NCI-H1436 treated with DMSO at 0.1 percent for 48 hours (cell line): ENCODE measurements around the gene CNTN1.
"Not testable (repeated sequence)": the region's sequence is repeated elsewhere in the genome, so short reads cannot be mapped to it uniquely, and the experiment has no call there.

Source experiments
- DNase-seq: peaks from one replicate; lab custom pipeline; 2025; lab: John Stamatoyannopoulos, UW

CNTN1 gene

DNA sequence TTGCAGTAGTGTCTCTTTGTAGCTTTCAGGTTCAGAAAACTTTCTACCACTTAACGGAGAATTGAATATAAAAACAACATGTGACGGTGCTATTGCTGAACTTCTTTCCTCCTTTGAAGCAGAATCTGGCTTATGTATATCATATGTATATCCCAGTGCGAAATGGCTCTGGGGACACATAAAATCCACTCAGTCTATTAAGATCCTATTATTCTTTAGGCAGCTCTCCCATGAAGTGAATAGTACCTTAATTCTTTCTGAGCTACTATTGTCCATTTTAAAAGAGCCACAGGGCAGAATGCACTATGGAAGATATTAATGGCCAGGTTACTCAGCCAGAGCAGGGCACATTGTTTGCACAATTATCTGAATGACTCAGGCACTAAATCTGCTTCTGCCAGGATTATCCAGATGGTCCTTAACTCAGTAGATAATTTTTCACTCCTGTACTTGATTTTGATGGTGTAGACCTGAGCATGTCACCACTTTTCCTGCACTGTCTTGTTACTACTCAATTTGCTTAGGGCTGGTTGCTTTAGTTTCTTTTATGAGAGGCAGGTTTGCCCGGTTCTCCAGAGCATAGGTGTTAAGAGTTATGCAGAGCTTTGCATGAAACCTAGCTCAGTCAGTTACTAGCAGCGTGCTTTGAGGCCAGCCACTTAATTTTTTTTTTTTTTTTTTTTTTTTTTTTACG is 5.5 kb downstream of the CNTN1 start:
- no peak for DNase-seq

DNA sequence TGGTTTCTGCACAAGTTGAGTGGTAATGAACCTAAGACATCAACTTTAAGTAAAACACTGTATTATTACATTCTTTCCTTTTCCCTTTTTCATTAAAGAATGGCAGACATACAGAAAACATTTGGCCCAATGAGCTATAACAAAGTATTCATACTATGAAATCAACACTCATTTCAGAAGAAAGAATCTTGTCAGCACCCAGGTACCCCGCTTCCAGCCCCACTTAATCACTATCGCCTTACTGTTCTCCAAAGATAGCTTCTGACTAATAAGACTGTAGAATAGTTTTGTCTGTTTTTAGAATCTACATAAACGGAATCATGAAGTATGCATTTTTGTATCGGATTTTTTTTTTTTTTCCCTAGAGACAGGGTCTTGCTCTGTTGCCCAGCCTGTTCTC is 9.5 kb downstream of the CNTN1 start:
- no peak for DNase-seq

DNA sequence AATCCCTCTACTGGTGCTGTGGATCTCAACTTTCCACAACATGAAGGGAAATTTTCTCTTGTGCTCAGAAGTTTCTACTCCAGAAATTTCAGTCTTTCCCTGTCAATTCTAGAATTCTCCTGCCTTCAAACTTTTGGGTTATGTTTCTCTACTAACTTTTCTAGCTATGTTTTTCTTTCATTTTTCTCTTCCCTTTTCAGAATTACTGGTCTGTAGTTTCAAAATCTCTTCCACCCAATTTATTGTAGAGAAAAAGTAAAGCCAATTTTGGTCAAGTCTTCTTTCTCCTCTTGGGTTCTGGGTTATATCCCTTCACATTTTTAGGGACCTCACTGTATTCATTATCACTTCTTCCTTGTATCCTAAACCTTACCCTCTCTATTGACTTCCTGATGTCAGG is 18.9 kb downstream of the CNTN1 start:
- no peak for DNase-seq

DNA sequence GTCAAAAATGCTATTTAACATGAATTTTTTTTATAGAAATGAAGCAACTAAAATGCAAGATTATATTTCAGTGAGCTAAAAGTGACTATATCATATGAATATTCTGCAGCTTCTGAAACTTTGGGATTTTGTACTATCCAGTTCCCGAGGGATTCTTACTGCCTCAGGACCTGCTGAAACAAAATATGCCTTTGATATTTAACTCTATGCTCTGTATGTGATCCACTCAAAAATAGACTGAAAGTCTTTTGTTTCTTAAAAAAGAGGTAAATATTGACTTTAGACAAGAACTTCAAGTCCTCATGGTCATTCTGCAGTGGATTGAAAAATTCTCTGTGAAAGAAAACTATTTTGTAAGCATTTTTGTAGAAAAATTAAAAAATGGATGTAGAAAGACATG is 22.4 kb downstream of the CNTN1 start:
- DNase-seq, result no peak

DNA sequence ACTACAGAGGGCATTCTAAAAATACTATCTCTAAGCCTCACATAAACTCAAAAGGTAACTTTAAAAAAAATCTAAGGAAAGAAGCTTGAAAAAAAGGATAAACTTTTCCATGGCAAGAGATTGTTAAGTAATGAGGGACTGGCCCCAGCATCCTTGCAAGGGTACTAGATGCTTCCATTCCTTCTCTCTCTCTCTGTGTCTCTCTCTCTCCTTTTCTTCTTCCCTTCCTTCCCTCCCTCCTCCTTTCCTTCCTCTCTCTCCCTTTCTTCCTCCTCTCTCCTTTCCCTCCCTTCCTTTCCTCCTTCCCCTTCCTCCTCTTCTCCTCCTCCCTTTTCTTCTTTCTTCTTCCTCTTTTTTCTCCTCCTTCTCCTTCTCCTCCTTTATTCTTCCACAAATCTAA is 23.8 kb downstream of the CNTN1 start:
- no peak for DNase-seq

DNA sequence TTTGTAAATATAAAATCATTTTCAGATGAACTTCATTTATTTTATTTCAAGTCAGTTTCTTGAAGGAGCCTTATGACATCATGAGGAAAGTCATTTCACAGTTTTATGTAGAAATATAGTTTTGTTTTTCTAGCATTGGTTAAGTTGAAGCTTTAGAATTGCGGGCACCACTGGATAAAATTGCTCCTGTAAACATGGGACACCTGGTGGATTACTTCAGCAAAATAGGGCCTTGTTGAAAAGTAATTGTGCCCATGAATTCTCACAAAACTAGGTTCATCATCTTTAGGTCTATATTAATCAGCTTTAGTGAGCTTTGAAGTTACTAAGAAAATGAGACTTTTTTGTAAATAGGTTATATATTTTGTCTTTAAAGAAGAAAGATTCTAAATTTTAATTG is 25.3 kb downstream of the CNTN1 start:
- no peak for DNase-seq

DNA sequence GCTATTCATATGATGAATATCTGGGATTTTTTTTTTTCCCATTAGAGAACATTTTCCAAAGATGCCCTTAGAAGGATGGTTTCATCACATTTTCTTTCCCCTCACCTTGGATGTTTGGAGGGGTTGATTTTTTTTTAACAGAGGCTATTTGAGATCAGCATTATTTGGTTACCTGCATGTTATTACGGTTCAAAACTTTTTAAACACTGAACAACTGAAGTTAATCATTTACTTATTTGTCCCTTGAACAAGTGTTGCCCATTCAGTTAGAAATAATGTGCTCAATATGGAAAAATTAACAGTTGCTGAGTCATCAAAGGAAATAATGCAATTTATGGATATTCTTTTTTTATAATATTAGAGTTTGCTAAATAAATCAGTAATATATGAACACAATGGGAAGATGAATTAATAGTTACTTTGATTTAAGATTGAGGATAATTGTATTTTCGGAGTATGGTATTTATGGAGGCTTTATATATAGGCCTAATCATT is 26.7 kb downstream of the CNTN1 start:
- DNase-seq, result no peak

DNA sequence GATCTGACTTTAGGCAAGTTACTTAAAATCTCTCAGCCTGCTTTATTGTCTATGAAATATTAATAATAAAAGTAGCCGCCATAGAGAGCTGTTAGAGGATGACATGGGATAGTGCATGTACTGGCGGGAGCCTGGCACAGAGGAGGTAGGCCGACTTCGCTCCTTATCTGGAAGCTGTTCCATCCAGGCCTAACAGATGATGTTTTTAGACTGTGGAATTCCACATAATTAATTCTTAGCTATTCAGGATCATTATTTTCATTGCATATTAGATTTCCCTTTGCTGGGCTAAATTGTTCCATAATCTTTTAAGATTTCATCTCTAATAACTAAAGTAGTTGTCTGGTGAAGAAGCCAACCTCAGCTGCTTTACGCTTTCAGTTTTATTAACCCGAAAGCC is 30.8 kb downstream of the CNTN1 start:
- no peak for DNase-seq

DNA sequence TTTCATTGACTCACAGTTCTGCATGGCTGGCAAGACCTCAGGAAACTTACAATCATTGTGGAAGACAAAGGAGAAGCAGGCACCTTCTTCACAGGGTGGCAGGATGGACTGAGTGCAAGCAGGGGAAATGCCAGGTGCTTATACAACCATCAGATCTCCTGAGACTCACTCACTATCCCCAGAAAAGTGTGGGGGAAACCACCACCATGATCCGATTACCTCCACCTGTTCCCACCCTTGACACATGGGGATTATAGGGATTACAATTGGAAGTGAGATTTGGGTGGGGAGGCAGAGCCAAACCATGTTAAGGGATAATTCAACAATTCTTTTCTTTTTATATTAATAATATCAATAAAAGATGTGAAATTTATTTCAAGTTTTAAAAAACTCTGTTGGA is 34.1 kb downstream of the CNTN1 start:
- no peak for DNase-seq

DNA sequence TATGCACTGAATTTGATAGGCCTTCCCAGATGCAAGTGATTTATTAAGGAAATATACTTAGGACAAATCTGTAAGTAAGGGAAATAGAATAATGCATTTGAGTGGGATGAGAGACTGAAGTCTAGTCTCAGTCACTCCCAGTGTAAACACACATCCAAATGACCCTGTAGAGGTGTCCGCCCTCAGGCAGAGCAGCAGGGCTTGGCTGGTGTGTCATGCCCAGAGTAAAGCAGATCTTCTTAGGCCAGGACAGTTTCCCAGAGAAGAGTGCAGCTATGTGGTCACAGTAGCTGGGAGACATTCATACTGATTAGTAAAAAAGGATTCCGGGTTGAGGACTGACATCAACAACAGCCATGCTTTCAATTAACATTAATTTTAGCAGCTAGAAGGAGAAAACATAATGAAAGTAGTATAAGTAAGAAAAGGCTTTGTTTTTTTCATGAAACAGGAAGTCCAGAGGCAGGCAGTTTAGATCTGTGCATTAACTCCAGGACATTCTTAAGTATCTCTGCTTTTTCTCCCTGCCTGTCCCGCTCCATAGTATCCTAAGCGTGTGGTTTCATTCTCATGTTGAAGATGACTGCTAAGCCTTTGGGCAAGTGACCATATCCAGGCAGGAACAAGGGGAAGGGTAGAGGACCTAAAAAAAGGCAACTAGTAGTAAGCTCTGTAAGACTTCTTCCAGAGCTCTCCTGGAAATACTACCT is 35.7 kb downstream of the CNTN1 start:
- no peak for DNase-seq

DNA sequence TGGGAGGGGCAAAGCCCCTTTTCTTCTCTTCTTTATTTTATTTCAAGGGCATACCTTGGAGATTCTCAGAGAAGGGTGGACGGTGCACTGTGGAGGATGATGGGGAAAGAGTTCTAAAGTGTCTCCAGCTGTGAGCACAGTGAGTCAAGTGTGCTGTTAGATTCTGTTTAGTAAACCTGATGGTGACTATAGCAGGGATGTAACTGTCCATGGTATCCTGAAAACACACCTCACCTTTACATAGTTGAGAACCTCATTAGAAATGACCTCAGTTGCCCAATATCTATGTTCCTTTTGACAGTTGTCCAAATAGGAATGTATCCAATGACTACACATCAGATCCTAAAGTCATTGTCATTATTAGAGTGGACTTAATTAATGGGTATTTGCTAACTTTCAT is 38.0 kb downstream of the CNTN1 start:
- DNase-seq, result no peak

DNA sequence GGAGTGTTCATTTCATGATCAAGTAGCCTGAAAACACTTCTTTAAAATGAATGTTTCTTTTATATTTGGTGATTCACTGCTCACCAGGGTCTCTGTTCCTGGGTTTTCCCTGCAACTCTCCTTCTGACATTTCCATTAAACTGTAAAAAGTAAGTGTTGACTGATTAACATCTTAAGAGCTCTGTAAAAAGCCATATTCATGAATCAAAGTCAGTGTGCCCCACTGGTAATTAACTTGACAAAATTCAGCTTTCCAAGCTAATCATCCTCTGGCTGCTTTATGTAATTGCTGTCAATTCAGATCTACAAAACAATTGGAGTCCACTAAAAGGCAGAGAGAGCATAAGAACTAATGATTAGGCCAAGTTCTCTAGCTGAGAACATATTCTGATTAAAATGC is 41.6 kb downstream of the CNTN1 start:
- no peak for DNase-seq

DNA sequence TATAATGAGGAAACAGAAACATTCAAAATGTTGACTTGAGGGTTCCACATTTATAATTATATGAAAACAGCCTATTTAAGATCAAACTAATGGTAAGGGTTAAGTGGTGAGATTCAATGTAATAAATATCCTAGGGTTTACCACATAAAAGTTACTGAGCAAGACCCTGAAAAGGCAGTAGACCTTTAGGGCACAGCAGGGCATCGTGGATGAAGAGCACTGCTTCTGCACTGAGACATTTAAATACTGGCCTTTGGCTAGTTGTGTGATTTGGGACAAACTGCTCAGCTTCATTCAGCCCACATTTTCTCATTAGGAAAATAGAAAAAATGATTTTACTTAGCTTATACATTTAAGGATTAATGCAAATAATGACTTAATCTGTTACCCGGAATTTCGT is 42.0 kb downstream of the CNTN1 start:
- DNase-seq, result no peak

DNA sequence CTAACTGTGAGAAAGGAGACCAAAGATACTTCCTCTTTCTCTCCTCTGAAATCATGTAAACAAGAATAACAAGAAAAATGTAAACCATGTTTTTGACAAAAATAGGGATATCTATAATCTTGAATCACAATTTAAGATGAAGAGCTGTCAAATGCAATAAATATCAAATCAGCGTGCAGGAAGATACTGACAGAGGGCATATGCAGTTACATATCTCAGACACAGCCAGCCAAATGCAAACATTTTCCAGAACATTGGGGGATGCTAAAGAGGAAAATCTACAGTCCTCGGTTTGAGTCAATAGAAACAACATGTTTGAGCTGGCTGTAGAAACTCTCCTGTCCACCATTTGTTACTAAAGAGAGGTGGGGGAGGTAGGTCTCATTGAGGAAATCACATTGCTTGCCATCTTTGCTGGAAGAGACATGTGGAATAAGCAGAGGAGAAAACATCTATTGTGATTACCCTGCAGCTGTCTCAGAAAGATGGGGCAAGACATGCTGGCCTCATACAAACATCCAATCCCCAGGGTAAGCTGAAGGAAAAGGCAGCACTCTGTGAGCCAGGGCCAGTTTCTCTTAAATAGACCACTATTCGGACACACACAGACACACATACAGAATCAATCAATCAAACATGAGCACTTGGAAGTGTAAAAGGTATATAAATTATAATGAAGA is 43.5 kb downstream of the CNTN1 start:
- no peak for DNase-seq

DNA sequence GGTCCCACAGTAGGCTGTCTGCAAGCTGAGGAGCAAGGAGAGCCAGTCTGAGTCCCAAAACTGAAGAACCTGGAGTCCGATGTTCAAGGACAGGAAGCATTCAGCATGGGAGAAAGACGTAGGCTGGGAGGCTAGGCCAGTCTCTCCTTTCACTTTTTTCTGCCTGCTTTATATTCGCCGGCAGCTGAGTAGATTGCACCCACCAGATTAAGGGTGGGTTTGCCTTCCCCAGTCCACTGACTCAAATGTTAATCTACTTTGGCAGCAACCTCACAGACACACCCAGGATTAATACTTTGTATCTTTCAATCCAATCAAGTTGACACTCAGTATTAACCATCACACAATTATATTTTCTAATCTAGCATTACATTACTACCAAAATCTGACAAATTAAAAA is 45.2 kb downstream of the CNTN1 start:
- DNase-seq, result not testable (repeated sequence)

DNA sequence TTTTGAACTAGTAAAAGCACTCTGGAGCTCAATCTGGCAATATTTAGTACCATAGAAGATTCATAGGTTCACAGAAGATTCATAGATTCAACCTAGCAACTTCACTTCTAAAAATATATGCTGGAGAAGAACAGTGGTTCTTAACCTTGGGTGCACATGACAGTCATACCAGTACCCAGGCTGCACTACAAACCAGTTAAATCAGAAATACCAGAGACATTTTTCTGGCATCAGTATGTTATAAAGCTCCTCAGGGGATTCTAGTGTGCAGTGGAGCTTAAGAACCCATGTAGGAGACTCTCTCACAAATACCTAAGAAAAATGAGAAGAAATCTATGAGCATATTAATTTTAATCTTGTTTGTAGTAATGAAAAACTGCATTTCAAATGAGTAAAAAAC is 46.6 kb downstream of the CNTN1 start:
- no peak for DNase-seq

DNA sequence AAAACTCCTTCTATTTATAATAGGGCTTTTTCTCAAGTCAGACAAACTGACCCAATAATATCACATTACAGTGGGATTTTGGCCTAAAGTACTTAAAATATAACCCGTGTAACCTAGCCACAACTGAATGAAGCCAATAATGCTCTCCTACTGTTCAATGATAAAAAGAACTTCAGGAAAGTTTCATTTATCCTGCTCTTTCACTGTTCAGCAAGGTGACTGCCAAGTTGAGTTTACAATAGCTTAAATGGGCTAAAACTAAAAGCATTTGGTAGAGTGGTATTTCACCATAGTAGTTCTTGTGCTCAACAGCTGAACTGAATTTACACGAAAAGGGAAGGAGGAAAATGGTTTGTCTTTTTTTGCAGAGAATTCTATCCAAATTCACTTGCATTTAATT is 49.8 kb downstream of the CNTN1 start:
- no peak for DNase-seq

DNA sequence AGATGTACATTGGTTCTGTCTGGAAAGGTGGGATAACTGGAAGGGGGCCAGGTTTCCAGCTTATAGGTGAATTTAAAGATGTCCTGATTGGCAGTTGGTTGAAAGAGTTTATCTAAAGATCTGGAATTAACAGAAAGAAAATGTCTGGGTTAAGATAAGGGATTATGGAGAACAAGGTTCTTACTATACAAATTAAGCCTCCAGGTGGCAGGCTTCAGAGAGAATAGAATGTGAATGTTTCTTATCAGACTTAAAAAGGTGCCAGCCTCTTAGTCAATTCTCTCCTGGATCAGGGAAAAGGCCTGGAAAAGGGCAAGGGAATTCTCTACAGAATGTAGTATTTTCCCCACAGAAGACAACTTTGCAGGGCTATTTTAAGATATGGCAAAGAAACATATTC is 53.1 kb downstream of the CNTN1 start:
- no peak for DNase-seq

DNA sequence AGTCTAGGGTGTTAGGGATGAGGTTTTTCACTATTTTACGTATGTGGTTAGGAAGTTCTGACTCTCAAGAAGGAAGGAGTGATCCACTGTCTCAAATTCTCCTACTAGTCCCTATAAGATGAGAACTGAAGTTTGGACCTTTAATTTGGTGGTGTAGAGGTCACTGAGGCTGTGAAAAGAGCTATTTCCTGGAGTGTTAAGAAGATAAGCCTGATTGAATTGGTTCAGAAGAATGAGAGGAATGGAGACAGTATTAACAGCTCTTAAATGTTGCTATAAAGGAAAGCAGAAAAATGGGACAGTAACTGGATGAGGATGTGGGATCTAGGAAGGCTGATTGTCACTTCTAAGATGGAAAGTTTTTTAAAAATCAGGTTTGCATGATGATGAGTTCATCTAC is 57.6 kb downstream of the CNTN1 start:
- DNase-seq, result no peak

DNA sequence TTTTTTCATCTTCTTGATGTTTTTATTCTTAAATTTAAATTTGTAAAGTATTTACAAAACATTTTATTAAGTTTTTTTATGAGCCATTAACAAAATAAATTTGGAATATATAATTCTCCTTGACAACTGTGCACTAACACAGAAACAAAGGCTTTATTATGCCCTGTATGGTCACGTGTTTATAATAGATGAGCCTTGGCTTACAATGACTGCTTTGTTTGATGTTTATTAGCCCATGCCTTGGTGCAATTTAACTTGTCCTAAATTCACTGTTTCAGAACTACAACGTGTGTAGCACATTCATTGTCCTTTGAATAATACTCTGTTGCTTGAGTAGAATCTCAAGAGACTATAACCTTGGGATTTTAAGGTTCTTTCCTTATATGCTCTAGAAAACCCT is 59.8 kb downstream of the CNTN1 start:
- DNase-seq, result no peak

DNA sequence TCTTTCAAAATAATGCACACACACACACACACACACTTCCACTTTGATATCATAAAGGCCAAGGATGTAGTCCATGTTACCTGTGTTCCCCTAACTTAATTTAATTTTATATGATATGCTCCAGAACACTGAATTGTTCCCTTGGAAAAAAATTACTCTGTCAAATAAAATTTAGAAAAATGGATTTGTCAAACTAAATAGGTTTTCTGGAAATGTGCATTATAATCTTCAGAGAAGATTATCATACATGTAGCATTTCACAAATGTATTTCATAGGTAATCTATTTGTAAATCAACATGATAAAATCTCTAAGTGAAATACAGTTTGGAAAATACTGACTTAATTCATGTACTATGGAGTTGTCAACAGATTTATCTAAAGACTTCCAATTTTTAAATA is 68.6 kb downstream of the CNTN1 start:
- no peak for DNase-seq

DNA sequence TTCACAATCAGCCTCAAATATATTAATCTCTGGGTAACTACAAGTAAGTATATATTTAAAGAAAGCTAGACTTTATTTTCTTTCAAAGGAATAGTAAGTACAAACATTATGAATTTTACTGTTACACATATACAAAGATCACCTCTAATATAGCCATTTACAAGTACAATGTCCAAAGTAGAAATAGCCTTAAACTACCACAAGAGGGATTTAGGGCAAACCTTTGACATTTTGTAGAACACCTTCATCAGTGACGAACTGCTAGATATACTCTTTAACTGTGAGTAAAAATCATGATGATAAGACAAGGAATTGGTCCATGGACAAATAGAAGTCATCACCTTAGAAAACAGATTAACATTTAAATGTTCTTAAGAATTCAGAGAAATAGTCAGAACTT is 69.8 kb downstream of the CNTN1 start:
- DNase-seq, result no peak

DNA sequence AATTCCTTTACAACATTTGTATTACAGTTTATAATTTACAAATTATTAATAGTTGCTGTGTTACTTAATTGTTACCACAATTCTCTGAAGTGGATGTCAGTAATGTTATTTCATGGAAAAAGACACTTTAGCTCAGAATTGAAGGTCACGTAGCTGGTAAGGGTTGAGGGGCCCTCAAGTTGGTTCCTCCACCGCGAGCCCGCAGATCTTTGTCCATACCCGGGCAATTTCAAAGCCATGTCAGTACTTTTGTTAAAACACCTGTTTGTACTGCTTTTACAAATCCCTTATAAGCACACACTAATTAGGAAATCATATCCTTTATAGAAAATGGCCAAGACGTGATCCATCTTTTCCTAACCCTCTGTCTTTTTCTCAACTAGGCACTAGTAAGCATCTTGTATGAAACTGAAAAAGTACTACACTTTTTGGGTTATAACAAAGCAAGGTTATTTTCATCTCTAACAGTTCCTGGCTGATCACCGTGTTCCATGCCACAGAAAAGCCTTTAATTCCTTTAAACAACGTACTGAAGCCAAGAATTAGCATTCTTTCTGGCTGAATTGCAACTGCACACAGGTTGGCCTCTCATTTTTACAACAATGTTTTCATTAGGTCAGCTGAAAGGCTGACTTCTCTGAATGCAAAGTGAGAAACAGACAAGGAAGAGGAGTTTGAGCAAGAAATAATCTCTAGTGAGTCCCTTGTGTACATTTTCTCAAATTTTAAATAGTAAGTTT is 76.1 kb downstream of the CNTN1 start:
- no peak for DNase-seq
